ENCODE results near the gene TNIK. TPM values are rescaled to one million over a fixed set of nuclear protein-coding genes. Genes with fewer than 3 reads are reported as not detected.

Gene TNIK
- total and polyA plus RNA-seq, 4 donors: 3.7 to 9.8 (median 5.2) TPM

DNA sequence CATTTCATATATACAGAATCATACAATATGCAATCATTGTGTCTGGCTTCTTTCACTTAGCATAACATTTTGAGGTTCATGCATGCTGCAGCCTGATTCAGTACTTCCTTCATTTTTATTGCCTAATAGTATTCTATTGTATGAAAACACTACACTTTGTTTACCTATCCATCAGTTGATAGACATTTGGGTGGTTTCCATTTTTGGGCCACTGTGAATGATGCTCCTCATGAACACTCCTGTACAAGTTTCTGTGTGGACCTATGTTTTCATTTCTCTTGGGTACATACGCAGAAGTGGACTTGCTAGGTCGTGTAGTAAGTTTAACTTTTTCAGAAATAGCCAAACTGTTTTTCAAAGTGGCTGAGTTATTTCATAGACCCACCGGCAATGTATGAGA, 18.8 kb downstream of the TNIK start (continued):
- no peak for TF ChIP-seq SP1 (IDR thresholded peaks at IDR 0.05)
- TF ChIP-seq, protein P1, sequence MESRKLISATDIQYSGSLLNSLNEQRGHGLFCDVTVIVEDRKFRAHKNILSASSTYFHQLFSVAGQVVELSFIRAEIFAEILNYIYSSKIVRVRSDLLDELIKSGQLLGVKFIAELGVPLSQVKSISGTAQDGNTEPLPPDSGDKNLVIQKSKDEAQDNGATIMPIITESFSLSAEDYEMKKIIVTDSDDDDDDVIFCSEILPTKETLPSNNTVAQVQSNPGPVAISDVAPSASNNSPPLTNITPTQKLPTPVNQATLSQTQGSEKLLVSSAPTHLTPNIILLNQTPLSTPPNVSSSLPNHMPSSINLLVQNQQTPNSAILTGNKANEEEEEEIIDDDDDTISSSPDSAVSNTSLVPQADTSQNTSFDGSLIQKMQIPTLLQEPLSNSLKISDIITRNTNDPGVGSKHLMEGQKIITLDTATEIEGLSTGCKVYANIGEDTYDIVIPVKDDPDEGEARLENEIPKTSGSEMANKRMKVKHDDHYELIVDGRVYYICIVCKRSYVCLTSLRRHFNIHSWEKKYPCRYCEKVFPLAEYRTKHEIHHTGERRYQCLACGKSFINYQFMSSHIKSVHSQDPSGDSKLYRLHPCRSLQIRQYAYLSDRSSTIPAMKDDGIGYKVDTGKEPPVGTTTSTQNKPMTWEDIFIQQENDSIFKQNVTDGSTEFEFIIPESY (IDR thresholded peaks at IDR 0.05): no peak
- no peak for TF ChIP-seq RXRA (IDR thresholded peaks at IDR 0.05)
- TF ChIP-seq ATF3 (IDR thresholded peaks at IDR 0.05): no peak
- no peak for TF ChIP-seq RAD21 (IDR thresholded peaks at IDR 0.05)
- no peak for TF ChIP-seq FOXA2 (IDR thresholded peaks at IDR 0.05)

GRCh38 chr3:171439996-171440395, 20.2 kb downstream of the TNIK start:
- no peak for DNase-seq (ENCODE audit: low spot score)
- Histone ChIP-seq H3K9me3 (ENCODE audit: control insufficient read depth in 4 of 4, low read length in 3 of 4) (no peaks in the 10 kb centered on the region), H3K27me3 (ENCODE audit: control insufficient read depth in 4 of 4, insufficient read depth in 4 of 4, low read length in 3 of 4) (no peaks in the 10 kb centered on the region), H3K4me3 (ENCODE audit: low read depth in 1 of 3, low read length in 3 of 3) (no peak overlapping the region), H3K36me3 (ENCODE audit: control insufficient read depth in 4 of 4, insufficient read depth in 3 of 4, low read depth in 1 of 4, low read length in 3 of 4) (no peaks in the 10 kb centered on the region), H3K27ac (ENCODE audit: low read depth in 1 of 2, low read length in 2 of 2) (no peak overlapping the region), H3K4me1 (ENCODE audit: control insufficient read depth in 4 of 4, insufficient read depth in 4 of 4, low read length in 3 of 4) (no peaks in the 10 kb centered on the region), H3K9ac (ENCODE audit: low read depth in 1 of 2, low read length in 2 of 2) (no peak overlapping the region)
- 96% methylated on average over 2 of the region's 2 CpGs for WGBS
- TF ChIP-seq FOXA2 (IDR thresholded peaks at IDR 0.05): no peak

GRCh38 chr3:171437115-171437756, 23.0 kb downstream of the TNIK start:
- Histone ChIP-seq H3K36me3 (ENCODE audit: control insufficient read depth in 4 of 4, insufficient read depth in 3 of 4, low read depth in 1 of 4, low read length in 3 of 4) (no peaks in the 10 kb centered on the region), H3K27ac (ENCODE audit: low read depth in 1 of 2, low read length in 2 of 2) (no peak overlapping the region), H3K9me3 (ENCODE audit: control insufficient read depth in 4 of 4, low read length in 3 of 4) (no peaks in the 10 kb centered on the region), H3K27me3 (ENCODE audit: control insufficient read depth in 4 of 4, insufficient read depth in 4 of 4, low read length in 3 of 4) (no peaks in the 10 kb centered on the region), H3K4me1 (ENCODE audit: control insufficient read depth in 4 of 4, insufficient read depth in 4 of 4, low read length in 3 of 4) (no peaks in the 10 kb centered on the region), H3K9ac (ENCODE audit: low read depth in 1 of 2, low read length in 2 of 2) (no peak overlapping the region), H3K4me3 (ENCODE audit: low read depth in 1 of 3, low read length in 3 of 3) (no peak overlapping the region)
- WGBS: 78% methylated on average over 3 of the region's 3 CpGs
- DNase-seq (ENCODE audit: low spot score): no peak
- TF ChIP-seq REST (IDR thresholded peaks at IDR 0.05): no peak
- no peak for TF ChIP-seq YY1 (IDR thresholded peaks at IDR 0.05)
- TF ChIP-seq, protein P1 (IDR thresholded peaks at IDR 0.05): no peak
- TF ChIP-seq RXRA (IDR thresholded peaks at IDR 0.05): no peak
- TF ChIP-seq GABPA (IDR thresholded peaks at IDR 0.05 in 1 of 2, conservative IDR thresholded peaks at IDR 0.05 in 1 of 2): no peak
- no peak for TF ChIP-seq JUND (IDR thresholded peaks at IDR 0.05)
- TF ChIP-seq HNF4A (conservative IDR thresholded peaks at IDR 0.05): no peak
- no peak for TF ChIP-seq HNF4G (IDR thresholded peaks at IDR 0.05)
